SK-N-SH (cell line): ENCODE measurements around the gene PRDM15. TPM values are rescaled to one million over a fixed set of nuclear protein-coding genes. Genes with fewer than 3 reads are reported as not detected.

Experiments
- CTCF ChIA-PET: fragments of 300-600, 350-600 bp; formaldehyde crosslinking; extraction: SDS; loops from one replicate; lab custom pipeline; 2021; lab: Yijun Ruan, JAX
- POLR2A ChIA-PET: fragments of 350-600 bp; sonication (Branson Sonifier 250); formaldehyde crosslinking; extraction: SDS; loops from one replicate; lab custom pipeline; 2020; ENCODE audit warnings: antibody characterized with exemption, inconsistent platforms; lab: Yijun Ruan, JAX
- DNase-seq: peaks from one replicate; pipeline ENCODE4 v3.0.0; 2012
- H2AFZ ChIP-seq: fragments of 200-600 bp; sonication (generic); 2 replicates; pipeline ENCODE4 v1.8.1; 2016; ENCODE audit warnings: antibody characterized with exemption, mild to moderate bottlenecking, low read depth
- H3F3A ChIP-seq: fragments of 200-600 bp; sonication (generic); replicated peaks from 2 replicates; pipeline ENCODE3; 2016; ENCODE audit warnings: antibody characterized with exemption, mild to moderate bottlenecking; ENCODE audit not compliant: insufficient read depth
- H3K27ac ChIP-seq, 2 experiments: fragments of 200-500 bp in 1 of 2; fragments of 200-600 bp in 1 of 2; sonication (Bioruptor generic) in 1 of 2; sonication (generic), shearing (Covaris generic) in 1 of 2; 2 replicates each; pipeline versions ENCODE4 v1.5.1 to v1.6.1; 2014 to 2016; ENCODE audit warnings: low read depth in 2 of 2, inconsistent platforms in 1 of 2, low read length in 1 of 2, mild to moderate bottlenecking in 1 of 2, mixed read lengths in 1 of 2
- H3K27me3 ChIP-seq: fragments of 200-600 bp; sonication (generic), shearing (Covaris generic); 2 replicates; pipeline ENCODE4 v1.6.1; 2016; ENCODE audit warnings: mixed run types; ENCODE audit not compliant: insufficient read depth
- H3K36me3 ChIP-seq, 2 experiments: fragments of 200-500 bp in 1 of 2; fragments of 200-600 bp in 1 of 2; sonication (Bioruptor generic) in 1 of 2; sonication (generic) in 1 of 2; replicated peaks in 1 of 2; 2 replicates each; pipeline versions ENCODE3 to v1.5.1; 2014 to 2016; ENCODE audit warnings: low read length in 1 of 2, mild to moderate bottlenecking in 1 of 2; ENCODE audit not compliant: insufficient read depth in 2 of 2, control insufficient read depth in 1 of 2
- H3K4me1 ChIP-seq, 2 experiments: fragments of 200-500 bp in 1 of 2; fragments of 200-600 bp in 1 of 2; sonication (Bioruptor generic) in 1 of 2; sonication (generic), shearing (Covaris generic) in 1 of 2; 2 replicates each; pipeline versions ENCODE4 v1.5.1 to v1.6.1; 2014 to 2016; ENCODE audit warnings: low read depth in 1 of 2, low read length in 1 of 2, mixed run types in 1 of 2; ENCODE audit not compliant: insufficient read depth in 2 of 2, control insufficient read depth in 1 of 2
- H3K4me2 ChIP-seq: fragments of 200-600 bp; sonication (generic), shearing (Covaris generic); 2 replicates; pipeline ENCODE4 v1.6.1; 2017; ENCODE audit warnings: mixed run types
- H3K4me3 ChIP-seq, 2 experiments: fragments of 200-500 bp in 1 of 2; fragments of 200-600 bp in 1 of 2; sonication (Bioruptor generic) in 1 of 2; sonication (generic), shearing (Covaris generic) in 1 of 2; 2 replicates each; pipeline versions ENCODE4 v1.5.1 to v1.8.1; 2014 to 2016; ENCODE audit warnings: low read depth in 2 of 2, inconsistent platforms in 1 of 2, low read length in 1 of 2, mild to moderate bottlenecking in 1 of 2, mixed read lengths in 1 of 2, moderate library complexity in 1 of 2
- H3K79me2 ChIP-seq: fragments of 200-600 bp; sonication (generic); 2 replicates; pipeline ENCODE4 v1.8.1; 2017; ENCODE audit warnings: mild to moderate bottlenecking; ENCODE audit not compliant: insufficient read depth
- H3K9ac ChIP-seq: fragments of 200-600 bp; sonication (generic); 2 replicates; pipeline ENCODE4 v1.6.1; 2017; ENCODE audit warnings: mixed run types
- H3K9me2 ChIP-seq: fragments of 200-600 bp; sonication (generic); 2 replicates; pipeline ENCODE4 v1.6.1; 2017; ENCODE audit warnings: mixed run types
- H3K9me3 ChIP-seq: fragments of 200-600 bp; sonication (generic); 2 replicates; pipeline ENCODE4 v1.6.1; 2017; ENCODE audit warnings: mixed run types, mild to moderate bottlenecking, moderate library complexity
- H4K20me1 ChIP-seq: fragments of 200-600 bp; sonication (generic); 2 replicates; pipeline ENCODE4 v1.6.1; 2017; ENCODE audit warnings: mild to moderate bottlenecking, mixed run types; ENCODE audit not compliant: insufficient read depth
- EP300 ChIP-seq, 2 experiments: IDR thresholded peaks; 2 replicates each; pipeline versions ENCODE4 v1.4.0 to v1.6.1; 2012; ENCODE audit warnings: borderline replicate concordance in 1 of 2, low read depth in 1 of 2, low read length in 1 of 2
- EZH2phosphoT487 ChIP-seq: fragments of 200-600 bp; sonication (generic); IDR thresholded peaks from 2 replicates; pipeline ENCODE4 v1.6.1; 2017; ENCODE audit warnings: low read depth, mixed run types, mild to moderate bottlenecking, antibody characterized with exemption, moderate library complexity, borderline replicate concordance
- FOSL2 ChIP-seq: IDR thresholded peaks from 2 replicates; pipeline ENCODE4 v1.4.0; 2012; ENCODE audit warnings: low read depth, mild to moderate bottlenecking, moderate library complexity, borderline replicate concordance
- FOXJ3 ChIP-seq: sonication (generic); formaldehyde crosslinking; IDR thresholded peaks from 2 replicates; pipeline ENCODE4 v1.5.1; 2020; ENCODE audit warnings: mild to moderate bottlenecking, missing genetic modification reagents
- GABPA ChIP-seq: IDR thresholded peaks from 2 replicates; pipeline ENCODE4 v1.4.0; 2012; ENCODE audit warnings: low read depth, mild to moderate bottlenecking
- GATA2 ChIP-seq: sonication (generic); formaldehyde crosslinking; IDR thresholded peaks from 2 replicates; pipeline ENCODE4 v1.5.0; 2020; ENCODE audit warnings: mild to moderate bottlenecking, missing genetic modification reagents
- MXI1 ChIP-seq: IDR thresholded peaks from 2 replicates; pipeline ENCODE4 v1.6.1; 2012; ENCODE audit warnings: mild to moderate bottlenecking, low read depth, low read length, improper control_type of control experiment
- NRF1 ChIP-seq: IDR thresholded peaks from 2 replicates; pipeline ENCODE4 v1.6.1; 2012; ENCODE audit warnings: low read depth, mild to moderate bottlenecking, low read length
- PBX3 ChIP-seq: IDR thresholded peaks from 2 replicates; pipeline ENCODE4; 2012
- POLR2AphosphoS5 ChIP-seq: IDR thresholded peaks from 2 replicates; pipeline ENCODE4 v1.6.1; 2012; ENCODE audit warnings: low read depth, low read length
- RCOR1 ChIP-seq: fragments of 150-350 bp; IDR thresholded peaks from 2 replicates; pipeline ENCODE4 v1.6.1; 2017; ENCODE audit warnings: antibody characterized with exemption, low read length
- RXRA ChIP-seq: IDR thresholded peaks from 2 replicates; pipeline ENCODE4 v1.4.0; 2012; ENCODE audit warnings: low read depth, mild to moderate bottlenecking, borderline replicate concordance
- SIN3A ChIP-seq: IDR thresholded peaks from 2 replicates; pipeline ENCODE4 v1.6.1; 2012; ENCODE audit warnings: low read depth, mild to moderate bottlenecking, low read length, moderate library complexity, borderline replicate concordance
- SMC3 ChIP-seq: IDR thresholded peaks from 2 replicates; pipeline ENCODE4 v1.6.1; 2012; ENCODE audit warnings: low read depth, low read length, improper control_type of control experiment
- TCF12 ChIP-seq: IDR thresholded peaks from 2 replicates; pipeline ENCODE4 v1.4.0; 2012
- USF2 ChIP-seq: fragments of 150-350 bp; IDR thresholded peaks from 2 replicates; pipeline ENCODE4 v1.6.1; 2017; ENCODE audit warnings: antibody characterized with exemption, low read length, low read depth, borderline replicate concordance
- YY1 ChIP-seq: IDR thresholded peaks from 2 replicates; pipeline ENCODE4 v1.4.0; 2012; ENCODE audit warnings: low read depth, mild to moderate bottlenecking
- WGBS: methylation state at CpG from one replicate; pipeline ENCODE4 v1.1.6; 2017; ENCODE audit warnings: low lambda C conversion rate; 5-methylcytosine and 5-hydroxymethylcytosine counted together
- polyA plus RNA-seq, 3 experiments: library from polyadenylated mRNA; depleted of rRNA; stranded (reverse); fragments of >200 nt; gene quantifications; 2 replicates each; pipeline ENCODE4 v1.2.3, GENCODE V29; 2012
- TF ChIP-seq, protein P1 (sequence below): IDR thresholded peaks from 2 replicates; pipeline ENCODE4 v1.4.0; 2012; ENCODE audit warnings: low read depth, borderline replicate concordance

The PRDM15 gene
- polyA plus RNA-seq, 1 of the 3 experiments (the other 2 are of a cell fraction), result 7.0 TPM

DNA sequence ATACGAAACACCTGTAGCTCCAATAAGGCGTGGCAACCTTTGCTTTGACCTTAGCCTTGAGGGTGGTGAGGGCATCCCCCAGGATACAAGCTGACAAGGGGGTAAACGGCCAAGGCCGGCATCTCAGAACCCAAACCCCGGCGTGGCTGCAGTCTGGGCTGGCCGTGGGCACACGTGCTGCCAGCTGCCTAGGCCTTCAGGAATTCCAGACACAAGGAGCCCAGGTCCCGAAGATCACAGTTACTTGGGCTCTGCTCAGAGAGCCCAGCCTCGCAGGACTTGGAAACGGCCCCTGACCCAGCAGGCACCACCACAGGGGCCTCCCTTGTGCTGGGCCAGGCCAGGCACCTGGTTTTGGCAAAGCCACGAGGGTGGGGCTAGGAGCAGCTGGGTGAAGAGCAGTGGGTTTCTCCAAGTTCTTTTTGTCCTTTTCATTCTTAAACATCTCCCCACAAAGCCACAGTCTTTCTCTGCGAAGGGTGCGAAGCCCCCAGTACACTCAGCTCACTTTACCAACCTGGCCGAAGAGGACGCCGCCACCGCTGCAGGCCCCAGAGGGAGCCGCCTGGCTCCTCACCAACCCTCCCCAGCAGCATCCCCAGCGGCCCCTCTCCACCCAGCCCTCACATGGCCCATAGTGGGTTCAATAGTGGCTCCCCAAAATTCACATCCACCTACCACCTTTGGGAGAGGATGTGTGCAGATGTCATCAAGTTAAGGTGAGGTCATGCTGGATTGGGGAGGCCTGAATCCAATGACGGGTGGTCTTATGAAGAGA lies 26.8 kb downstream of the PRDM15 start:
- Histone ChIP-seq H3K9me2 (no peaks in the 10 kb centered on the region), H3K4me3 (no peak overlapping the region), H3F3A (no peaks in the 10 kb centered on the region), H3K4me2 (no peak overlapping the region), H3K27ac (no peak overlapping the region), H3K4me1 (no peaks in the 10 kb centered on the region), H3K9ac (no peak overlapping the region), H3K9me3 (no peaks in the 10 kb centered on the region), H3K27me3 (no peaks in the 10 kb centered on the region), H2AFZ (no peak overlapping the region), H3K79me2 (no peaks in the 10 kb centered on the region), H3K36me3 (peaks cover 0 to 23% of the 10 kb centered on the region in 2 experiments), H4K20me1 (no peaks in the 10 kb centered on the region)
- POLR2A ChIA-PET, result no interaction called here
- WGBS, result 96% methylated on average over 12 of the region's 21 CpGs
- no peak for DNase-seq
- TF ChIP-seq POLR2AphosphoS5 (no peak), FOXJ3 (CRISPR knock-in tag) (no peak), NRF1 (no peak), EP300 (IDR thresholded peaks at IDR 0.05; ENCODE audit: borderline replicate concordance in 1 of 2, low read depth in 1 of 2, low read length in 1 of 2) (no peak), SIN3A (no peak), MXI1 (no peak), PBX3 (no peak), FOSL2 (no peak), SMC3 (no peak)
- TF ChIP-seq, protein P1, sequence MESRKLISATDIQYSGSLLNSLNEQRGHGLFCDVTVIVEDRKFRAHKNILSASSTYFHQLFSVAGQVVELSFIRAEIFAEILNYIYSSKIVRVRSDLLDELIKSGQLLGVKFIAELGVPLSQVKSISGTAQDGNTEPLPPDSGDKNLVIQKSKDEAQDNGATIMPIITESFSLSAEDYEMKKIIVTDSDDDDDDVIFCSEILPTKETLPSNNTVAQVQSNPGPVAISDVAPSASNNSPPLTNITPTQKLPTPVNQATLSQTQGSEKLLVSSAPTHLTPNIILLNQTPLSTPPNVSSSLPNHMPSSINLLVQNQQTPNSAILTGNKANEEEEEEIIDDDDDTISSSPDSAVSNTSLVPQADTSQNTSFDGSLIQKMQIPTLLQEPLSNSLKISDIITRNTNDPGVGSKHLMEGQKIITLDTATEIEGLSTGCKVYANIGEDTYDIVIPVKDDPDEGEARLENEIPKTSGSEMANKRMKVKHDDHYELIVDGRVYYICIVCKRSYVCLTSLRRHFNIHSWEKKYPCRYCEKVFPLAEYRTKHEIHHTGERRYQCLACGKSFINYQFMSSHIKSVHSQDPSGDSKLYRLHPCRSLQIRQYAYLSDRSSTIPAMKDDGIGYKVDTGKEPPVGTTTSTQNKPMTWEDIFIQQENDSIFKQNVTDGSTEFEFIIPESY, result no peak
- CTCF ChIA-PET, result interaction anchor here (1.1 to 1.7 kb wide), 2 partner anchors 15 to 36 kb away, joined by 3 to 4 read pairs; no protein-coding TSS in a partner anchor

DNA sequence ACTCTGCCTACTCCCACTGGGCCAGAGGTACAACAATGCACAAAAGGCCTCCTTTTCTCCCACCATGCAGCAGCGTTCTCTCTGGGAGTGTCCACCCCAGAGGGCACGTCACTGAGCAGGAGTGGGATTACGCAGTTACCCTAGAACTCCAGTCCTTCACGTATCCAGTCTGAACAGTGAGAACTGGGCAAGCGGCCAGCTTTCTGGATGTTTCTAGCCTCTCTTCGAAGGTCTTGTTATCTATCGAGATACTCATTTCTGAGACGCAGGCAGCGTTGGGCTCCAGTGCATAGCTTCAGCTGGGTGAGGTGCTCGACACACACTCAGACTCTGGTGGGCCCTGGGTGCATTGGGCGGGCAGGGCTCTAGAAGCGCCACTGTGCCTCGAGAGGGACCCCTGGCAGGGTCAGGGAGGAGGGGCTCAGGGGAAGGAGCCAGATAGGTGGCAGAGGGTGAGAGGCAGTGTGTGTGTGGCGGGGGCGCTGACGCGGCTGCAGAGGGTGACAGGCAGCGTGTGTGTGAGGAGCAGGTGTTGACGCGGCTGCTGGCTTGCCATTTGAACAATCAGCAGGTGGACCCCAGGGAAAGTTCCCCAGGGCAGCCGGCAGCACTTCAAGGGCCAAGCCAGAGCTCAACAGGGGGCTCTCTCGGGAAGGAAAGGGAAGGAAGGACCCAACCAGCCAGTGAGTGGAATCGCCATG lies 27.9 kb downstream of the PRDM15 start:
- Histone ChIP-seq H4K20me1 (no peaks in the 10 kb centered on the region), H3K4me3 (no peak overlapping the region), H3K27ac (no peak overlapping the region), H2AFZ (no peak overlapping the region), H3K79me2 (no peaks in the 10 kb centered on the region), H3K4me2 (no peak overlapping the region), H3K9me2 (no peaks in the 10 kb centered on the region), H3K9ac (no peak overlapping the region), H3K36me3 (peaks cover 0 to 14% of the 10 kb centered on the region in 2 experiments), H3K27me3 (no peaks in the 10 kb centered on the region), H3K4me1 (no peaks in the 10 kb centered on the region), H3K9me3 (no peaks in the 10 kb centered on the region), H3F3A (no peaks in the 10 kb centered on the region)
- no peak for DNase-seq
- 92% methylated on average over 14 of the region's 23 CpGs for WGBS
- POLR2A ChIA-PET, result no interaction called here
- CTCF ChIA-PET, result interaction anchor here (1.1 to 1.2 kb wide), 2 partner anchors 12 to 35 kb away, joined by 3 read pairs; no protein-coding TSS in a partner anchor
- TF ChIP-seq GATA2 (CRISPR knock-in tag) (no peak), SIN3A (no peak), RCOR1 (no peak), YY1 (no peak), EZH2phosphoT487 (no peak), GABPA (no peak), FOXJ3 (CRISPR knock-in tag) (no peak), USF2 (no peak), TCF12 (no peak), MXI1 (no peak), RXRA (no peak)
- TF ChIP-seq, protein P1, result no peak
